ENCODE results near the gene MB. TPM values are rescaled to one million over a fixed set of nuclear protein-coding genes. Genes with fewer than 3 reads are reported as not detected.
"Not testable (repeated sequence)": the region's sequence is repeated elsewhere in the genome, so short reads cannot be mapped to it uniquely, and the experiment has no call there.

MB gene
- total RNA-seq = 10 to 100 TPM in 2 of 4 donors, 1 to 10 TPM in 2; 2.2 to 23.4 (median 9.6) TPM

- no peak for DNase-seq (ENCODE audit: low spot score in 2 of 2)
- 81 to 87% methylated on average over 16 of the region's 16 CpGs for WGBS, 2 donors
- intact Hi-C loops (cut with DNase I; ENCODE audit: low total_unique reads) = no loop called here
- no peak for TF ChIP-seq POLR2A (IDR thresholded peaks at IDR 0.05)
- TF ChIP-seq CTCF (IDR thresholded peaks at IDR 0.05) = no peak
- H3K4me3 ChIP-seq (ENCODE audit: low read depth, poor library complexity, severe bottlenecking) = no peak within 1 kb of the TSS
These were observed at the start of gene MB for GRCh38 chr22:35617137-35617755. Gene MB (minus strand): TSS chr22:35617329. CDS start chr22:35617257, 72 bp downstream.

GRCh38 chr22:35666699-35667098, 49.6 kb upstream of the MB start:
- DNase-seq (ENCODE audit: low spot score in 2 of 2); intact Hi-C loops (cut with DNase I; ENCODE audit: low total_unique reads); H3K4me3 ChIP-seq (ENCODE audit: low read depth, poor library complexity, severe bottlenecking): not testable (repeated sequence)
- WGBS, 2 donors = 89 to 96% methylated on average over 1 of the region's 1 CpG

GRCh38 chr22:35664955-35665587, 47.9 kb upstream of the MB start:
- intact Hi-C loops (cut with DNase I; ENCODE audit: low total_unique reads) = no loop called here
- DNase-seq (ENCODE audit: low spot score in 2 of 2) = no peak
- H3K4me3 ChIP-seq (ENCODE audit: low read depth, poor library complexity, severe bottlenecking) = no peak overlapping the region
- 92 to 94% methylated on average over 5 of the region's 5 CpGs for WGBS, 2 donors
- no peak for TF ChIP-seq POLR2A (IDR thresholded peaks at IDR 0.05)
- no peak for TF ChIP-seq CTCF (IDR thresholded peaks at IDR 0.05)

- no peak for TF ChIP-seq POLR2A (IDR thresholded peaks at IDR 0.05)
- intact Hi-C loops (cut with DNase I; ENCODE audit: low total_unique reads) = no loop called here
- DNase-seq (ENCODE audit: low spot score in 2 of 2) = no peak
- WGBS, 2 donors = 55 to 59% methylated on average over 3 of the region's 3 CpGs
- H3K4me3 ChIP-seq (ENCODE audit: low read depth, poor library complexity, severe bottlenecking) = no peak overlapping the region
These were observed 46.2 kb upstream of the MB start for GRCh38 chr22:35663371-35663770.

- DNase-seq (ENCODE audit: low spot score in 2 of 2) = no peak
- no peak overlapping the region for H3K4me3 ChIP-seq (ENCODE audit: low read depth, poor library complexity, severe bottlenecking)
- intact Hi-C loops (cut with DNase I; ENCODE audit: low total_unique reads) = no loop called here
- 80 to 85% methylated on average over 2 of the region's 2 CpGs for WGBS, 2 donors
- no peak for TF ChIP-seq CTCF (IDR thresholded peaks at IDR 0.05)
- TF ChIP-seq POLR2A (IDR thresholded peaks at IDR 0.05) = no peak
These were observed 45.8 kb upstream of the MB start for GRCh38 chr22:35662914-35663313.

- no peak overlapping the region for H3K4me3 ChIP-seq (ENCODE audit: low read depth, poor library complexity, severe bottlenecking)
- no peak for DNase-seq (ENCODE audit: low spot score in 2 of 2)
- intact Hi-C loops (cut with DNase I; ENCODE audit: low total_unique reads) = no loop called here
- WGBS, 2 donors = 78 to 90% methylated on average over 2 of the region's 2 CpGs
- TF ChIP-seq POLR2A (IDR thresholded peaks at IDR 0.05) (no peak), CTCF (IDR thresholded peaks at IDR 0.05) (no peak)
These were observed 44.3 kb upstream of the MB start for GRCh38 chr22:35661464-35661863.

All from lower leg skin (tissue), 4 donors.